Caco-2 (cell line): Measurements from ENCODE around the gene TRIM17. TPM values are rescaled to one million over a fixed set of nuclear protein-coding genes. Genes with fewer than 3 reads are reported as not detected.

ENCODE experiments used
- BruUV-seq: library from RNA; stranded (reverse); fragments of 400-500 nt; replicated peaks from 2 replicates; lab custom pipeline; 2021; lab: Mats Ljungman, UMichigan
- CTCF ChIA-PET: fragments of 300-600 bp; sonication (Branson Sonifier 250); formaldehyde crosslinking; loops from one replicate; lab custom pipeline; 2022; ENCODE audit warnings: antibody characterized with exemption; lab: Charles Lee
- POLR2A ChIA-PET: fragments of 300-600 bp; sonication (Branson Sonifier 250); formaldehyde crosslinking; loops from one replicate; lab custom pipeline; 2022; ENCODE audit warnings: antibody characterized with exemption; lab: Charles Lee
- DNase-seq, 2 experiments: peaks; one replicate each; pipeline versions ENCODE4 v3.0.0 to v3.0.0-alpha.2; 2020 to 2022
- H3K27me3 ChIP-seq: replicated peaks from 2 replicates; pipeline ENCODE4 v1.6.0; 2011; ENCODE audit warnings: low read length; ENCODE audit not compliant: control insufficient read depth, insufficient read depth
- H3K36me3 ChIP-seq: 2 replicates; pipeline ENCODE4 v1.5.1; 2011; ENCODE audit warnings: low read length; ENCODE audit not compliant: control insufficient read depth, insufficient read depth
- H3K4me1 ChIP-seq: fragments of 250-450 bp; sonication (Bioruptor Pico); 2 replicates; pipeline ENCODE4 v1.5.1; 2020; ENCODE audit warnings: mild to moderate bottlenecking
- H3K4me3 ChIP-seq: 2 replicates; pipeline ENCODE4 v1.5.1; 2011; ENCODE audit warnings: low read depth, mild to moderate bottlenecking, control low read depth, low read length
- H3K9me3 ChIP-seq: fragments of 250-450 bp; sonication (Bioruptor Pico); 2 replicates; pipeline ENCODE4 v1.5.1; 2020; ENCODE audit warnings: mild to moderate bottlenecking, moderate library complexity
- H3K27ac Mint-ChIP-seq: one replicate; pipeline ENCODE4 v1.8.0; 2022; ENCODE audit warnings: mixed read lengths; ENCODE audit not compliant: unreplicated experiment
- H3K27me3 Mint-ChIP-seq: one replicate; pipeline ENCODE4 v1.8.0; 2022; ENCODE audit warnings: mixed read lengths; ENCODE audit not compliant: insufficient read depth, unreplicated experiment
- H3K36me3 Mint-ChIP-seq: one replicate; pipeline ENCODE4 v1.8.0; 2022; ENCODE audit warnings: mild to moderate bottlenecking, mixed read lengths; ENCODE audit not compliant: insufficient read depth, unreplicated experiment
- H3K4me1 Mint-ChIP-seq: one replicate; pipeline ENCODE4 v1.8.0; 2022; ENCODE audit warnings: low read depth, mixed read lengths; ENCODE audit not compliant: unreplicated experiment
- H3K4me3 Mint-ChIP-seq: one replicate; pipeline ENCODE4 v1.8.0; 2022; ENCODE audit warnings: mild to moderate bottlenecking, moderate library complexity, mixed read lengths; ENCODE audit not compliant: unreplicated experiment
- H3K9me3 Mint-ChIP-seq: one replicate; pipeline ENCODE4 v1.8.0; 2022; ENCODE audit warnings: mixed read lengths; ENCODE audit not compliant: unreplicated experiment
- intact Hi-C: fragments of 100-400 bp; cut with micrococcal nuclease; formaldehyde crosslinking; loops from one replicate; pipeline ENCODE4 v1.10.0; 2022; ENCODE audit not compliant: unreplicated experiment
- total RNA-seq: library from RNA; stranded (reverse); gene quantifications from 2 replicates; pipeline ENCODE4 v1.2.3, GENCODE V29; 2022
- TF ChIP-seq, protein P1 (sequence below), 2 experiments: fragments of 200-600 bp in 1 of 2; IDR thresholded peaks; 1 replicate in 1 of 2; 2 replicates in 1 of 2; pipeline versions ENCODE4 v1.5.1 to v1.8.0; 2011 to 2022; ENCODE audit warnings: antibody characterized with exemption in 1 of 2, control low read depth in 1 of 2, inconsistent platforms in 1 of 2, low read depth in 1 of 2, low read length in 1 of 2, mild to moderate bottlenecking in 1 of 2, moderate library complexity in 1 of 2; ENCODE audit not compliant: insufficient read depth in 1 of 2, severe bottlenecking in 1 of 2, unreplicated experiment in 1 of 2

The TRIM17 gene
- total RNA-seq, 1 experiment from 2014 or later: 4.0 TPM

DNA sequence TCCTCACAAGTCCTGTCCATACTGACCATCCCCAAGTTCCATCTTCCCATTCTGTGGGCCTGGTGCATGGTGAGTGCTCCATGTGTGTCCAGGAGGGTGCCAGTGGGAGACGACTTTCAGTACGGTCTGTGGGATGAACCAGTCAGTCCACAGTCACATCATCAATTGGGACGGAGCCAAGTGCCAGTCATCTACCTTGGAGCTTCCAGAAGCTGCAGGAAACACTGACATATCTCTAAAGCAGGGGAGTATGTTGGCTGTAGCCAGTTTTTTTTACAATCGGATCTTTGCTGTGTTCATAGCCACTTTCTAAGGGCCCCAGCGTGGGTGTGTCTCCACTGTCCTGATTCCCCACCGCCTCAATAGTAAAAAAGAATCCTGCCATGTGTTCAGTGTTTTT is 13.6 kb upstream of the TRIM17 start:
- H3K4me1 Mint-ChIP-seq: peaks cover 31% of the 10 kb centered on the region
- Histone ChIP-seq H3K4me1 (peaks cover 42% of the 10 kb centered on the region), H3K9me3 (no peaks in the 10 kb centered on the region), H3K27me3 (no peaks in the 10 kb centered on the region), H3K4me3 (no peak overlapping the region), H3K36me3 (no peaks in the 10 kb centered on the region; the same call in 1 of the 2 replicates)
- H3K27me3 Mint-ChIP-seq: no peaks in the 10 kb centered on the region
- no peak overlapping the region for H3K4me3 Mint-ChIP-seq
- CTCF ChIA-PET: no interaction called here
- DNase-seq: no peak
- peaks cover 17% of the 10 kb centered on the region for H3K36me3 Mint-ChIP-seq
- BruUV-seq: no TSS peak
- no peak overlapping the region for H3K27ac Mint-ChIP-seq
- intact Hi-C loops: no loop called here
- H3K9me3 Mint-ChIP-seq: no peaks in the 10 kb centered on the region
- TF ChIP-seq, protein P1, sequence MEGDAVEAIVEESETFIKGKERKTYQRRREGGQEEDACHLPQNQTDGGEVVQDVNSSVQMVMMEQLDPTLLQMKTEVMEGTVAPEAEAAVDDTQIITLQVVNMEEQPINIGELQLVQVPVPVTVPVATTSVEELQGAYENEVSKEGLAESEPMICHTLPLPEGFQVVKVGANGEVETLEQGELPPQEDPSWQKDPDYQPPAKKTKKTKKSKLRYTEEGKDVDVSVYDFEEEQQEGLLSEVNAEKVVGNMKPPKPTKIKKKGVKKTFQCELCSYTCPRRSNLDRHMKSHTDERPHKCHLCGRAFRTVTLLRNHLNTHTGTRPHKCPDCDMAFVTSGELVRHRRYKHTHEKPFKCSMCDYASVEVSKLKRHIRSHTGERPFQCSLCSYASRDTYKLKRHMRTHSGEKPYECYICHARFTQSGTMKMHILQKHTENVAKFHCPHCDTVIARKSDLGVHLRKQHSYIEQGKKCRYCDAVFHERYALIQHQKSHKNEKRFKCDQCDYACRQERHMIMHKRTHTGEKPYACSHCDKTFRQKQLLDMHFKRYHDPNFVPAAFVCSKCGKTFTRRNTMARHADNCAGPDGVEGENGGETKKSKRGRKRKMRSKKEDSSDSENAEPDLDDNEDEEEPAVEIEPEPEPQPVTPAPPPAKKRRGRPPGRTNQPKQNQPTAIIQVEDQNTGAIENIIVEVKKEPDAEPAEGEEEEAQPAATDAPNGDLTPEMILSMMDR (IDR thresholded peaks at IDR 0.05; ENCODE audit: insufficient read depth in 1 of 2, low read depth in 1 of 2, low read length in 1 of 2, severe bottlenecking in 1 of 2, unreplicated experiment in 1 of 2): no peak
- POLR2A ChIA-PET: no interaction called here

DNA sequence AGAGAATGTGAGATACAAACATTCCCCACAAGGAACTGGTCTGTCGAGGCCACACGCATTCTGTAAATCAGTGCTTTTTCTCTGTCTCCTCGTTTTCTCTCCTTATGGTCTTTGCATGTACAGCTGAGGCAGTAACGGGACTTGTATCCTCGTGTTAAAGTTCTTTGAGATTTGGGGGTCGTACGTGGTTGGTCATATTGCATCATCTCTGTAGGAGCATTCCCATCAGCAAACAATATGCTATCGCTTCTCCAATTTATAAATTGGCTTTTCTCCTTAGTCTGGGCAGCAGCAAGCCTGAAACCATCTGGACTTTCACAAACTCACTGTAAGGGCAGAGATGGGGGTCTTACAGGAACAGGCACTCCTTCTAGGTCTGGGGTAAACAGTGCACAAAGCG is 13.0 kb upstream of the TRIM17 start:
- no peak overlapping the region for H3K27ac Mint-ChIP-seq
- no peaks in the 10 kb centered on the region for H3K9me3 ChIP-seq
- POLR2A ChIA-PET: no interaction called here
- H3K36me3 ChIP-seq: no peaks in the 10 kb centered on the region; the same call in 1 of the 2 replicates
- no TSS peak for BruUV-seq
- no peak for DNase-seq
- CTCF ChIA-PET: no interaction called here
- no peak overlapping the region for H3K4me3 ChIP-seq
- no peaks in the 10 kb centered on the region for H3K9me3 Mint-ChIP-seq
- intact Hi-C loops: no loop called here
- H3K4me1 ChIP-seq: peaks cover 37% of the 10 kb centered on the region
- H3K36me3 Mint-ChIP-seq: peaks cover 17% of the 10 kb centered on the region
- no peaks in the 10 kb centered on the region for H3K27me3 Mint-ChIP-seq
- peaks cover 28% of the 10 kb centered on the region for H3K4me1 Mint-ChIP-seq
- H3K4me3 Mint-ChIP-seq: no peak overlapping the region
- H3K27me3 ChIP-seq: no peaks in the 10 kb centered on the region
- TF ChIP-seq, protein P1 (IDR thresholded peaks at IDR 0.05; ENCODE audit: insufficient read depth in 1 of 2, low read depth in 1 of 2, low read length in 1 of 2, severe bottlenecking in 1 of 2, unreplicated experiment in 1 of 2): no peak

DNA sequence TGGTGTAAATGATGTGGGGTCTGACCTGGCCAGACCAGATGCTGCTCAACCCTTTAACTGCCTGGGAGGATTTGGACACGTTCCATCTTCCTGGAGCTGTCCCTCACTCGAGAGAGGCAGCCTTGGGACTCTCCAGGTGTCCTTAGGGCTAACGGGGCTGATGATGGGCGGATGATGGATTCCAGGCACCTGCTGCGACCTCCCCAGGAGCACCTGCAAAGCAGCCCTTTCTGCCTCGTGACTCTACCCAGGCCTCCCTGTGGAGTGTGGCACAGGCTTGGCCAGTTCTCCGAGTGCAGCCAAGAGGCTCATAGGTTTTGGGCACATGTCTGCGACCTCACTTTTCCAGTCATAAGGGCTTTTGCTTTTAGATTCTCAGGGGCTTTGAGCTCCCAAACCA is 12.3 kb upstream of the TRIM17 start:
- no peak for DNase-seq
- Mint-ChIP-seq H3K27ac (no peak overlapping the region), H3K27me3 (no peaks in the 10 kb centered on the region), H3K4me3 (no peak overlapping the region), H3K4me1 (peaks cover 27% of the 10 kb centered on the region), H3K9me3 (no peaks in the 10 kb centered on the region), H3K36me3 (peaks cover 17% of the 10 kb centered on the region)
- peaks cover 30% of the 10 kb centered on the region for H3K4me1 ChIP-seq
- no peaks in the 10 kb centered on the region; the same call in 1 of the 2 replicates for H3K36me3 ChIP-seq
- intact Hi-C loops: no loop called here
- no TSS peak for BruUV-seq
- ChIA-PET POLR2A (no interaction called here), CTCF (no interaction called here)
- H3K4me3 ChIP-seq: no peak overlapping the region
- TF ChIP-seq, protein P1 (IDR thresholded peaks at IDR 0.05; ENCODE audit: insufficient read depth in 1 of 2, low read depth in 1 of 2, low read length in 1 of 2, severe bottlenecking in 1 of 2, unreplicated experiment in 1 of 2): no peak
- no peaks in the 10 kb centered on the region for H3K9me3 ChIP-seq
- H3K27me3 ChIP-seq: no peaks in the 10 kb centered on the region
